CD4-positive, alpha-beta memory T cell (primary cell): ENCODE results near the gene GNA14. TPM values are rescaled to one million over a fixed set of nuclear protein-coding genes. Genes with fewer than 3 reads are reported as not detected.

Source experiments
- CTCF ChIA-PET: fragments of 350-600 bp; sonication (Branson Sonifier 250); formaldehyde crosslinking; loops from one replicate; lab custom pipeline; 2021; ENCODE audit warnings: inconsistent platforms; ENCODE audit not compliant: partially characterized antibody; lab: Charles Lee
- POLR2A ChIA-PET: fragments of 350-600 bp; sonication (Branson Sonifier 250); formaldehyde crosslinking; loops from one replicate; lab custom pipeline; 2021; ENCODE audit not compliant: partially characterized antibody; lab: Charles Lee
- DNase-seq, 5 donors: peaks; one replicate each; pipeline versions ENCODE4 v3.0.0 to v3.0.0-alpha.2; 2020 to 2022; ENCODE audit warnings: mixed read lengths in 1 of 5
- H3K27ac ChIP-seq: one replicate; pipeline ENCODE4 v1.7.0; 2013; ENCODE audit warnings: low read depth, low read length
- H3K27me3 ChIP-seq: 2 replicates; pipeline ENCODE4 v1.7.0; 2013; ENCODE audit warnings: mild to moderate bottlenecking, low read length, moderate library complexity; ENCODE audit not compliant: insufficient read depth
- H3K36me3 ChIP-seq: 2 replicates; pipeline ENCODE4 v1.7.0; 2013; ENCODE audit warnings: mild to moderate bottlenecking, low read length, moderate library complexity; ENCODE audit not compliant: insufficient read depth
- H3K4me1 ChIP-seq: 2 replicates; pipeline ENCODE4 v1.7.0; 2013; ENCODE audit warnings: mild to moderate bottlenecking, low read length, moderate library complexity; ENCODE audit not compliant: insufficient read depth
- H3K4me3 ChIP-seq, 2 donors: one replicate each; pipeline ENCODE4 v1.7.0; 2013; ENCODE audit warnings: low read length in 2 of 2, mild to moderate bottlenecking in 1 of 2
- H3K9me3 ChIP-seq, 2 donors: one replicate each; pipeline ENCODE4 v1.7.0; 2013; ENCODE audit warnings: low read length in 2 of 2, control low read depth in 1 of 2; ENCODE audit not compliant: control insufficient read depth in 1 of 2
- H3K27ac Mint-ChIP-seq, 7 donors: one replicate each; pipeline ENCODE4 v1.8.0; 2020 to 2021; ENCODE audit warnings: mixed read lengths in 7 of 7, mild to moderate bottlenecking in 6 of 7, inconsistent platforms in 3 of 7, moderate library complexity in 3 of 7
- H3K27me3 Mint-ChIP-seq, 2 donors: one replicate each; pipeline ENCODE4 v1.8.0; 2020 to 2021; ENCODE audit warnings: mixed read lengths in 2 of 2
- H3K36me3 Mint-ChIP-seq, 2 donors: one replicate each; pipeline ENCODE4 v1.8.0; 2020 to 2021; ENCODE audit warnings: mixed read lengths in 2 of 2, inconsistent platforms in 1 of 2, mild to moderate bottlenecking in 1 of 2
- H3K4me1 Mint-ChIP-seq, 4 donors: one replicate each; pipeline ENCODE4 v1.8.0; 2020 to 2021; ENCODE audit warnings: mixed read lengths in 4 of 4, mild to moderate bottlenecking in 1 of 4
- H3K4me3 Mint-ChIP-seq, 8 donors: one replicate each; pipeline ENCODE4 v1.8.0; 2020 to 2021; ENCODE audit warnings: mixed read lengths in 8 of 8, mild to moderate bottlenecking in 7 of 8, moderate library complexity in 6 of 8, inconsistent platforms in 3 of 8
- H3K9me3 Mint-ChIP-seq, 8 donors: one replicate each; pipeline ENCODE4 v1.8.0; 2020 to 2021; ENCODE audit warnings: mixed read lengths in 8 of 8, mild to moderate bottlenecking in 5 of 8, inconsistent platforms in 3 of 8, moderate library complexity in 1 of 8
- intact Hi-C: fragments of 100-400 bp; cut with micrococcal nuclease; formaldehyde crosslinking; loops from one replicate; pipeline ENCODE4 v1.15.1; 2023
- polyA plus RNA-seq, 2 donors: library from polyadenylated mRNA; unstranded; fragments of 300-500 nt; fragmentation: Illumina TruSeq; gene quantifications; one replicate each; pipeline ENCODE4 v1.2.3, GENCODE V29; 2021
- total RNA-seq, 2 experiments: library from RNA; stranded (reverse); gene quantifications; one replicate each; pipeline ENCODE4 v1.2.3, GENCODE V29; 2021

The GNA14 gene
- total and polyA plus RNA-seq, 4 experiments from 2014 or later, result not detected

GRCh38 chr9:77384406-77384805 is 263.7 kb downstream of the GNA14 start:
- Histone ChIP-seq H3K27me3 (no peaks in the 10 kb centered on the region), H3K4me3 (no peak overlapping the region), H3K36me3 (peaks cover 5% of the 10 kb centered on the region), H3K27ac (no peak overlapping the region), H3K9me3 (no peaks in the 10 kb centered on the region), H3K4me1 (no peaks in the 10 kb centered on the region)
- no peak for DNase-seq
- Mint-ChIP-seq H3K4me1 (no peaks in the 10 kb centered on the region), H3K27me3 (no peaks in the 10 kb centered on the region), H3K27ac (no peak overlapping the region), H3K4me3 (no peak overlapping the region), H3K9me3 (no peaks in the 10 kb centered on the region), H3K36me3 (peaks cover 16 to 21% of the 10 kb centered on the region in 2 donors)
- intact Hi-C loops, result no loop called here
- ChIA-PET POLR2A (no interaction called here), CTCF (no interaction called here)

- Mint-ChIP-seq H3K27me3 (no peaks in the 10 kb centered on the region), H3K36me3 (peaks cover 19 to 24% of the 10 kb centered on the region in 2 donors), H3K9me3 (peaks cover 0 to 5% (median 2%) of the 10 kb centered on the region in 8 donors), H3K4me3 (no peak overlapping the region), H3K4me1 (no peaks in the 10 kb centered on the region), H3K27ac (no peak overlapping the region)
- Histone ChIP-seq H3K9me3 (no peaks in the 10 kb centered on the region), H3K4me1 (no peaks in the 10 kb centered on the region), H3K36me3 (peaks cover 4% of the 10 kb centered on the region), H3K4me3 (no peak overlapping the region), H3K27ac (no peak overlapping the region), H3K27me3 (no peaks in the 10 kb centered on the region)
- DNase-seq, result no peak
- POLR2A ChIA-PET, result no interaction called here
- CTCF ChIA-PET, result no interaction called here
- intact Hi-C loops, result no loop called here
These were observed 272.1 kb downstream of the GNA14 start for GRCh38 chr9:77375956-77376532.

GRCh38 chr9:77374266-77374665 is 273.9 kb downstream of the GNA14 start:
- no peak overlapping the region for H3K4me3 ChIP-seq
- no peaks in the 10 kb centered on the region for H3K4me1 ChIP-seq
- Mint-ChIP-seq H3K27me3 (no peaks in the 10 kb centered on the region), H3K36me3 (peaks cover 31 to 38% of the 10 kb centered on the region in 2 donors), H3K9me3 (peaks cover 0 to 7% (median 5%) of the 10 kb centered on the region in 8 donors), H3K27ac (no peak overlapping the region), H3K4me3 (no peak overlapping the region), H3K4me1 (no peaks in the 10 kb centered on the region)
- H3K9me3 ChIP-seq, result no peaks in the 10 kb centered on the region
- H3K27ac ChIP-seq, result no peak overlapping the region
- intact Hi-C loops, result no loop called here
- no peak for DNase-seq
- no peaks in the 10 kb centered on the region for H3K27me3 ChIP-seq
- peaks cover 16% of the 10 kb centered on the region for H3K36me3 ChIP-seq
- ChIA-PET POLR2A (no interaction called here), CTCF (interaction anchor here (1.2 to 1.6 kb wide), 2 partner anchors 82 to 208 kb away, joined by 3 to 4 read pairs; no protein-coding TSS in a partner anchor)
